GM12891 (cell line): Measurements from ENCODE around the gene SYNPO.

Experiments
- DNase-seq: peaks from one replicate; pipeline ENCODE4 v3.0.0; 2011; ENCODE audit warnings: low spot score; ENCODE audit not compliant: insufficient read length
- FAIRE-seq: peaks from 2 replicates; lab custom pipeline; 2011; peaks lifted over from hg19 to GRCh38; lab: Jason Lieb, UNC
- PAX5 ChIP-seq: IDR thresholded peaks from 2 replicates; pipeline ENCODE4 v1.6.1; 2011; ENCODE audit warnings: low read length, moderate library complexity, mild to moderate bottlenecking; ENCODE audit not compliant: insufficient read depth, severe bottlenecking
- POLR2A ChIP-seq: IDR thresholded peaks from 2 replicates; pipeline ENCODE4 v1.6.1; 2011; ENCODE audit warnings: low read depth, low read length, control low read depth
- POLR2AphosphoS5 ChIP-seq: IDR thresholded peaks from 2 replicates; pipeline ENCODE4 v1.6.1; 2011; ENCODE audit warnings: low read depth, low read length, control low read depth
- POU2F2 ChIP-seq: IDR thresholded peaks from 2 replicates; pipeline ENCODE4 v1.6.1; 2011; ENCODE audit warnings: low read depth, mild to moderate bottlenecking, control low read depth, low read length, moderate library complexity
- SPI1 ChIP-seq: IDR thresholded peaks from 2 replicates; pipeline ENCODE4 v1.6.1; 2011; ENCODE audit warnings: low read depth, low read length, control low read depth
- TAF1 ChIP-seq: IDR thresholded peaks from 2 replicates; pipeline ENCODE4 v1.6.1; 2011; ENCODE audit warnings: low read depth, low read length, control low read depth

The SYNPO gene

DNA sequence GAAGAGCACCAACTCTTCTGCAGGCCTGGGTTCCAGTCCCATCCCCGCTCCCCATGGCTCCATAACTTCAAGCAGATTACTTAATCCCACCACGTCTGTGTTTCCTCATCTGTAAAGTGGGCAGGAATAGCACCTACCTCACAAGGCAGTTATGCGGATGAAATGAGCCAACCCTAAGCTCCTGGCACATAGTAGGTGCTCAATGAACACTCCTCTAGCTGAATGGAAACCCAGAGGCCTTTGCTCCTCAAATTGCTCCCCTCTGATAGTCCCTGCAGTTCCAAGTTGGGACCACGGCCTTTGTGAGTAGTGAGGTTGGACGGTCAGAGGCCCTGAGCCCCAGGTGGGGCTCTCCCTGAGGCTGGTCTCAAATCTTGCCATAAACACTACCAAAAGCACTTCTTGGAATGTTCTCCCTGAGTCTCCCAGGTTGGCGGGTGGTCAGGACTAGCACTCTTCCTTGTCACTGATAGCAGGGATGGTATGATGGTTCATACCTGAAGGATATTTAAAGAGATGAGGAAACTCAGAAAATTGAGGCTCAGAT is 35.5 kb upstream of the SYNPO start:
- no peak for FAIRE-seq
- DNase-seq, result no peak
- TF ChIP-seq POU2F2 (no peak), SPI1 (no peak), PAX5 (no peak), POLR2A (no peak), TAF1 (no peak), POLR2AphosphoS5 (no peak)

DNA sequence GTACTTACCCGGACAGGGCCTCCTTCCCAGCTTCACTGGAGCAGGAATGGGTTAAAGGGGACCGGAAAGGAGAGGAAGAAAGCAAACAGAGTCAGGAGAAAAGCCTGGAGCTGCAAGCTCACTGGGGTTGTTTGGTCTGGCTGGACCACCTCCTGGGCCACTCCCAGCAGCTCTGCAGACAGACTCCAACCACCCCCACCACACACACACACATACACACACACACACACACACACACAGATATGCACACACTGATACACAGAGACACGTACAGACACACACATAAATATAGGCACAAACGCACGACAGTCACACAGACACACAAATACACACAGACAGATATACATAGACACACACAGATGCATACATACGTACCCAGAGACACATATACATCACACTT is 34.9 kb upstream of the SYNPO start:
- no peak for FAIRE-seq
- no peak for DNase-seq
- TF ChIP-seq POLR2AphosphoS5, result no peak
- no peak for TF ChIP-seq PAX5
- no peak for TF ChIP-seq POU2F2
- no peak for TF ChIP-seq POLR2A
- TF ChIP-seq TAF1, result no peak
- TF ChIP-seq SPI1, result no peak

DNA sequence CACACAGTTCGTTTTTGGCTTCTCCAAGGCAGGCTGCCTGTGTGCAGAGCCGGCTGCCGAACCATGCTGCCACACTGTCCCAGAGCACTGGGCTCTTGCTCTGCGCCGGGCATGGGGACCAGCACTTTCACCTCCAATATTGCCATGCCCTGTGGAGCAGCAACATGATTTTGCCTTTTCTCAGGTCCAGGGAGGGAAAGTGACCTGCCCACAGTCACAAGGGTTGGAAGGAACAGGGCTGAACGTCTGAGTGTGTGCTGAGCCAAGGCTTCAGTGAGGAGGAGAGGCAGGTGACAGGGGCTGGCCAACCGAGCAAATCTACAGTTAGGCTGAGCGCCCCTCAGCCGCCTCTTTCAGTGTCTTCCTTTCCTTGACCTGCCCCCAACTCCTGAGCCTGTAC is 34.0 kb upstream of the SYNPO start:
- DNase-seq (no peak), FAIRE-seq (no peak)
- TF ChIP-seq SPI1, result no peak
- no peak for TF ChIP-seq PAX5
- TF ChIP-seq POLR2A, result no peak
- TF ChIP-seq POU2F2, result no peak
- TF ChIP-seq POLR2AphosphoS5, result no peak
- no peak for TF ChIP-seq TAF1

DNA sequence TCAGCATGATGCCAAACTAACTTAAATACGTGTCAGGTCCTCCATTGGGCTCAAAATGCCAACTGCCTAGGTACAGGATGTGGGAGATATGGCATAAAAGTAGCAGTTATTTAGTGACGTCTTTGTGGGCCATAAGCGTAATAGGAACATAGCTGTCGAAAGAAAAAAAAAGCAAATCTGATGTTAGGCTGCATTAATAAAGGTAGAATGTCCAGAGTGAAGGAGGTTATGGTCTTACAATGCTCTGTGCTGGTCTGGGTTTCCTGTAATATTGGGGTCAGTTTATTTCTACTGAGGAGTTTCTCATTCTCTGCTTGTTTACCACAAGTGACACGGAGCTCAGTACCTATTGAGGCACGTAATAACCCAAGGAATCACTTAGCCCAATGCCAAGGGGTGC is 33.4 kb upstream of the SYNPO start:
- no peak for FAIRE-seq
- no peak for TF ChIP-seq SPI1
- TF ChIP-seq POLR2A, result no peak
- no peak for TF ChIP-seq PAX5
- no peak for TF ChIP-seq TAF1
- no peak for TF ChIP-seq POLR2AphosphoS5
- TF ChIP-seq POU2F2, result no peak
- DNase-seq, result no peak

DNA sequence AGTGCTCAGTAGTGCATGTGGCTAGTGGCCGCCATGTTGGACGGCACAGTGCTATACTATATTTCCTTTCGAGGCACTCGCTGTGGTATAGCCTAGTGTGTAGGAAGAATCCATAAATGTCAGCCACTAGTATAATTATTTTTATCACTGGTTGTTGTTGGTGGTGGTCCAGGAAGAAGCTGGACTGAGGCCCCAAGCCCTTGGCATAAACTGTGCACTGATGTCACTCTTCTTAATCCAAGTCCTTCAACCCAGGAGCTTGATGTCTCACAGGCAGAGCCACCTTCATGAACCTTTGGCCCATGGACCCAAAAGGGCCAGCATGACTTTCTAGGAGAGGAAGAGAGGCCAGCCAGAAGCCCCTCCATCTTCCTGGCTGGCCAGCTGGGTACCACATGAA is 32.5 kb upstream of the SYNPO start:
- TF ChIP-seq SPI1 (no peak), TAF1 (no peak), PAX5 (no peak), POLR2A (no peak), POU2F2 (no peak), POLR2AphosphoS5 (no peak)
- no peak for DNase-seq
- FAIRE-seq, result no peak

DNA sequence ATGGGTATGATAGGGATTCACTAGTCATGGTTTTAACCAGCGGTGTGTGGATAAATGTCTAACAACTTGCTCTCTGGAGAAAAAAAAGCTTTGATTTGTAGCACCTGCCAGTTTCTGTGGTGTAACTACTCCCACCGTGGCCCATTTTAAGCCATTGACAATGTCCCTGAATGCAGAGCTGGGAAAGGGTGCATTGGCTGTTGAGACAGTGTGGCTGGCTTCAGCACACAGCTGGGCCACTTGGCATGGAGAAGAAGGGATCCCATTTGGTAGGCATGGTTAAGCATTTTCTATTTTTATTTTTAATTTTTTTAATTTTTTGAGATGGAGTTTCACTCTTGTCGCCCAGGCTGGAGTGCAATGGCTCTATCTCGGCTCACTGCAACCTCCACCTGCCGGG is 31.5 kb upstream of the SYNPO start:
- DNase-seq (no peak), FAIRE-seq (no peak)
- no peak for TF ChIP-seq POLR2AphosphoS5
- no peak for TF ChIP-seq PAX5

DNA sequence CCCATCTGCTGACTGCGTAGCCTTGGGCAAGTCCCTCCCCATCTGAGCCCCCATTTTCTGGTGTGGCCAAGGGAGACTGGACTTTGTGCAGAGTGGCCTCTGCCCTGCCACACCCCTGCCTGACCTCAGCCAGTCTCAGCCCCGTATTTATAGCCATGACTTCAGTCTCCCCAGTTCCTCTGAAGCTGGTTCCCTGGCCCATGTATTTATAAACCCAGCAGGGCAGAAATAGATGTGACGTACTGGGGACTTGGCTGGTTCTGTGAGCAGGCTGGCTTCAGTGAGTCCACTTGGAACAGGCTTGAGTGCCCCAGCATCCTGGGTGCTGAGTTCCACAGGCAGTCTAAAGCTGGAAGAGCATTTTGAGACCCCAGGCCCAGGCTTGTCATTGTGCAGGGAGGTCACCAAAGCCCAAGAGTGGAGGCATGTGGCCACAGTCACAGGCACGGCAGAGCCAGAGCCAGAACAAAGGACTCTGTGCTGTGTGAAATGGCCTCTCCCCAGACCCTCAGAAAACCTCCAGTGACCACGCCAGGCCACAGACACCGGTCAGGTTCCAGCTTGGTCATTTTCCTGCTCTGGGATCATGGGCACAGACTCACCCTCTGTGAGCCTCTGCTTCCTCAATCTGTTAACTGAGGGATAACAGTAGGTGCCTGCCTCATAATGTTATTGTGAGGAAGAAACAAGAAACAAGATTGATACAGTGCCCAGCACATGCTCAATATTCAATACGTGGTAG is 30.4 kb upstream of the SYNPO start:
- FAIRE-seq (no peak), DNase-seq (no peak)
- TF ChIP-seq POLR2A (no peak), SPI1 (no peak), POLR2AphosphoS5 (no peak), TAF1 (no peak), PAX5 (no peak), POU2F2 (no peak)

DNA sequence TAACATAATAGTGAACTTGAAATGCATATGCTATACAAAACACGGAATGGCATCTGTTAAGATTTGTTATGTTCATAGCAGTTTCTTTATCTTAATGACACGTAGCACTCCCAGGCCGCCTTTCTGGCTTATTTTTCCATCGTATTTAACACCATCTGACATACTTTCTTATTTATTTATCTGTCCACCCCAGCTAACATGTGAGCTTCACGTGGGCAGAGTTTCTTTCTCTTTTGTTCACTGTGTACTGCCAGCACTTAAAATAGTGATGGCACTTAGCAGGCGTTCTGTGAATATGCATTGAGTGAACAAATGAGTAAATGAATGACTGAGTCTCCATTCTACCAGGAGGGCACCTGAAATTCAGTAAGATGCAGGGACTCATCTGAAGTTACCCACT is 29.4 kb upstream of the SYNPO start:
- no peak for DNase-seq
- no peak for TF ChIP-seq POLR2AphosphoS5
- TF ChIP-seq PAX5, result no peak
- no peak for TF ChIP-seq POLR2A
- TF ChIP-seq TAF1, result no peak
- no peak for TF ChIP-seq SPI1
- TF ChIP-seq POU2F2, result no peak
- no peak for FAIRE-seq

DNA sequence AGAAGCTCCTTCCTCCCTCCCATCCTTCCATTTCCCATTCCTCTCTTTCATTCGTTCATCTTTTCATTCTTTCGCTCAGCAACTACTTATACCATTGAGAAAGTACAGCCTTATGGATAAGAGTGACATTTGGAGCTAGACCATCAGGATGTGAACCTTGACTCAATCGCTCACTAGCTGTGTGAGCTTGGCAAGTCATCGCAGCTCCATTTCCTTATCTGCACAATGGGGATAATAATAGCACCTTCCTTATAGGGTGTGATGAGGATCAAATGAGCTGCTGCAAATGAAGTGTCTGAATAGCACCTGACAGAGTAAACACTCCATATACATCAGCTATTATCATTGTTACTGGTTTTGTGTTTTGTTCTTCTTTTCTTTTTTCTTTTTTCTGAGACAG is 28.1 kb upstream of the SYNPO start:
- TF ChIP-seq POLR2AphosphoS5, result no peak
- no peak for TF ChIP-seq TAF1
- TF ChIP-seq POU2F2, result no peak
- TF ChIP-seq SPI1, result no peak
- TF ChIP-seq POLR2A, result no peak
- no peak for TF ChIP-seq PAX5
- FAIRE-seq, result no peak
- no peak for DNase-seq
